Panc1 (cell line): ENCODE measurements around the gene GATA5.

Experiments used
- CTCF ChIP-seq: fragments of 450-650 bp; IDR thresholded peaks from 2 replicates; pipeline ENCODE4 v1.5.1; 2017; ENCODE audit warnings: mild to moderate bottlenecking
- POLR2AphosphoS5 ChIP-seq: IDR thresholded peaks from 2 replicates; pipeline ENCODE4 v1.6.1; 2012; ENCODE audit warnings: mild to moderate bottlenecking, low read depth, low read length, moderate library complexity
- SIN3A ChIP-seq: IDR thresholded peaks from 2 replicates; pipeline ENCODE4 v1.6.1; 2012; ENCODE audit warnings: low read depth, mild to moderate bottlenecking, low read length, moderate library complexity, borderline replicate concordance; ENCODE audit not compliant: insufficient read depth
- TCF7L2 ChIP-seq: IDR thresholded peaks from 2 replicates; pipeline ENCODE4 v1.6.1; 2011; ENCODE audit warnings: mild to moderate bottlenecking, low read depth, low read length, inconsistent platforms

GRCh38 chr20:62427172-62428001 lies 48.4 kb downstream of the GATA5 start, which contains the start of gene RBBP8NL:
- no peak for TF ChIP-seq POLR2AphosphoS5
- no peak for TF ChIP-seq CTCF
- no peak for TF ChIP-seq SIN3A
- no peak for TF ChIP-seq TCF7L2
